Adrenal gland (tissue), 5 donors: Measurements from ENCODE around the gene CYP2C18.

ENCODE experiments used
- CTCF ChIP-seq, 6 experiments: fragments of 450-650 bp in 4 of 6; fragments of 200-600 bp in 2 of 6; sonication (generic) in 1 of 6; IDR thresholded peaks; 1 replicate in 5 of 6; 2 replicates in 1 of 6; pipeline versions ENCODE4 v1.5.1 to v1.8.0; 2016 to 2021; ENCODE audit warnings: antibody characterized with exemption in 6 of 6, mild to moderate bottlenecking in 2 of 6, moderate library complexity in 1 of 6
- POLR2A ChIP-seq, 2 donors: fragments of 450-650 bp; IDR thresholded peaks; one replicate each; pipeline ENCODE4 v1.6.1; 2017; ENCODE audit warnings: antibody characterized with exemption in 2 of 2, mild to moderate bottlenecking in 2 of 2, moderate library complexity in 1 of 2
- donor health status: DM: no; HTN: no; CAD: no.

DNA sequence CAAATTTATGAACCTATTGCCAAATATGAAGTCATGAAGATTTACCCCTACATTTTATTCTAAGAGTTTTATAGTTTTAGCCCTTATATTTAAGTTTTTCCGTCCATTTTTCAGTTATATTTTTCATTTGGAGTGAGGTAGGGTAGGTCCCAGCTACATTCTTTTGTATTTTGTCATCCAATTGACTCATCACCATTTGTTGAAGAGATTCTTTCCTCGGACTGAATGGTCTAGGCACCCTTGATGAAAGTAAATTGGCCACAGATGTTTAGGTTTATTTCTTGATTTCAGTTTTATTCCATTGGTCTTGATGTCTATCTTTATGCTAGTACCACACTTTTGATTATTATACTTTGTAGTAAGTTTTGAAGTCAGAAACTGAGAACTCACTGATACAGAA lies 101.7 kb downstream of the CYP2C18 start:
- TF ChIP-seq CTCF (IDR thresholded peaks at IDR 0.05) (no peak), POLR2A (IDR thresholded peaks at IDR 0.05) (no peak)
